Lung (tissue), 12 donors: Measurements from ENCODE around the gene NPIPB6. TPM values are rescaled to one million over a fixed set of nuclear protein-coding genes. Genes with fewer than 3 reads are reported as not detected.

Experiments
- ATAC-seq: fragments of 200-7000 bp; cut with Tn5 transposase; one replicate; pipeline ENCODE4 v1.9.1; 2020; ENCODE audit warnings: moderate number of reproducible peaks; ENCODE audit not compliant: insufficient read depth, low FRiP score
- DNase-seq, 3 donors: peaks; one replicate each; pipeline ENCODE4 v3.0.0-alpha.2; 2013 to 2017
- H3K27ac ChIP-seq, 2 donors: one replicate each; pipeline ENCODE4 v1.5.1; 2013; ENCODE audit warnings: mild to moderate bottlenecking in 2 of 2, moderate library complexity in 2 of 2, control low read depth in 1 of 2, inconsistent platforms in 1 of 2, low read depth in 1 of 2, low read length in 1 of 2
- H3K27me3 ChIP-seq, 3 donors: one replicate each; pipeline ENCODE4 v1.5.1; 2013; ENCODE audit warnings: low read length in 2 of 3; ENCODE audit not compliant: control insufficient read depth in 3 of 3, insufficient read depth in 3 of 3
- H3K36me3 ChIP-seq, 4 donors: one replicate each; pipeline ENCODE4 v1.5.1; 2013; ENCODE audit warnings: low read length in 4 of 4, mild to moderate bottlenecking in 1 of 4, moderate library complexity in 1 of 4; ENCODE audit not compliant: control insufficient read depth in 4 of 4, insufficient read depth in 4 of 4
- H3K4me1 ChIP-seq, 5 donors: one replicate each; pipeline ENCODE4 v1.5.1; 2013; ENCODE audit warnings: low read length in 5 of 5, mild to moderate bottlenecking in 2 of 5, moderate library complexity in 1 of 5; ENCODE audit not compliant: control insufficient read depth in 5 of 5, insufficient read depth in 5 of 5
- H3K4me3 ChIP-seq: one replicate; pipeline ENCODE4 v1.5.1; 2013; ENCODE audit warnings: mild to moderate bottlenecking, control low read depth, moderate library complexity
- H3K9ac ChIP-seq, 2 donors: one replicate each; pipeline ENCODE4 v1.5.1; 2013; ENCODE audit warnings: low read length in 2 of 2, control low read depth in 1 of 2; ENCODE audit not compliant: insufficient read depth in 1 of 2
- H3K9me3 ChIP-seq, 4 donors: one replicate each; pipeline ENCODE4 v1.5.1; 2013; ENCODE audit warnings: low read length in 3 of 4, mild to moderate bottlenecking in 1 of 4, moderate library complexity in 1 of 4; ENCODE audit not compliant: control insufficient read depth in 4 of 4, insufficient read depth in 3 of 4
- WGBS, 2 donors: extraction: QIAGEN DNeasy Blood & Tissue Kit; methylation state at CpG; one replicate each; pipeline ENCODE4 v1.1.7; 2013; 5-methylcytosine and 5-hydroxymethylcytosine counted together
- polyA plus RNA-seq, 2 donors: library from polyadenylated mRNA; stranded (reverse); fragments of 200-250 nt; gene quantifications; one replicate each; pipeline ENCODE4 v1.2.1, GENCODE V29; 2013
- total RNA-seq, 2 donors: library from RNA; depleted of rRNA in 1 of 2; stranded (reverse); fragments of >200 nt in 1 of 2; gene quantifications; one replicate each; pipeline ENCODE4 v1.2.1, GENCODE V29; 2014 to 2021
- TF ChIP-seq, protein P1 (sequence below): IDR thresholded peaks from 2 replicates; pipeline ENCODE4 v1.5.1; 2012; ENCODE audit warnings: mild to moderate bottlenecking; ENCODE audit errors: control extremely low read depth, extremely low read depth
- donor health status: control.
- donor health status: control.
- donor health status: Bipolar disorder and iron deficiency.
- donor health status: healthy.
- donor health status: DM: yes; HTN: yes; CAD: no.

NPIPB6 gene
- total and polyA plus RNA-seq, 4 donors = 0.14 to 6.1 (median 1.4) TPM

DNA sequence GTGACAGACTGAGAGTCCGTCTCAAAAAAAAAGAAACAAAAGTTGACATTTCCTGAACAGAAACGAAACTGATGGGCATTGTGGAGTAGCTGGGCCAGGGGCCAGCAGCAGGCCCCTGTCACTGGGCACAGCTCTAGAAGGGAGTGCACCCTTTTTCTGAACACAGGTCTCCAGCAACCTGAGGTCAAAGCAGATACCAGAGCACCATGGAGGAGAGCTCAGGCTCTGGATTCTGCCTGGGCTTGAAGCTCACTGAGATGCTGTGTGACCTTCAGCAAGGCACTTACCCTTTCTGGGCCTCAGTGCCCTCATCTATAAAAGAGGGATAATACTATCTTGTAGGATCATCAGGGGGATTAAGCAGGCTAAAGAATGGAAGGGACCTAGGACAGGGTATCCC, 66.0 kb downstream of the NPIPB6 start:
- TF ChIP-seq, protein P1, sequence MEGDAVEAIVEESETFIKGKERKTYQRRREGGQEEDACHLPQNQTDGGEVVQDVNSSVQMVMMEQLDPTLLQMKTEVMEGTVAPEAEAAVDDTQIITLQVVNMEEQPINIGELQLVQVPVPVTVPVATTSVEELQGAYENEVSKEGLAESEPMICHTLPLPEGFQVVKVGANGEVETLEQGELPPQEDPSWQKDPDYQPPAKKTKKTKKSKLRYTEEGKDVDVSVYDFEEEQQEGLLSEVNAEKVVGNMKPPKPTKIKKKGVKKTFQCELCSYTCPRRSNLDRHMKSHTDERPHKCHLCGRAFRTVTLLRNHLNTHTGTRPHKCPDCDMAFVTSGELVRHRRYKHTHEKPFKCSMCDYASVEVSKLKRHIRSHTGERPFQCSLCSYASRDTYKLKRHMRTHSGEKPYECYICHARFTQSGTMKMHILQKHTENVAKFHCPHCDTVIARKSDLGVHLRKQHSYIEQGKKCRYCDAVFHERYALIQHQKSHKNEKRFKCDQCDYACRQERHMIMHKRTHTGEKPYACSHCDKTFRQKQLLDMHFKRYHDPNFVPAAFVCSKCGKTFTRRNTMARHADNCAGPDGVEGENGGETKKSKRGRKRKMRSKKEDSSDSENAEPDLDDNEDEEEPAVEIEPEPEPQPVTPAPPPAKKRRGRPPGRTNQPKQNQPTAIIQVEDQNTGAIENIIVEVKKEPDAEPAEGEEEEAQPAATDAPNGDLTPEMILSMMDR = no peak
- Histone ChIP-seq H3K9ac (no peak overlapping the region), H3K36me3 (no peaks in the 10 kb centered on the region), H3K9me3 (no peaks in the 10 kb centered on the region), H3K4me1 (peaks cover 0 to 10% (median 6%) of the 10 kb centered on the region in 5 donors), H3K4me3 (no peak overlapping the region), H3K27ac (no peak overlapping the region), H3K27me3 (peaks cover 0 to 3% (median 0%) of the 10 kb centered on the region in 3 donors)
- DNase-seq (no peak), ATAC-seq (no peak)
- 18 to 30% methylated on average over 2 of the region's 2 CpGs for WGBS, 2 donors

DNA sequence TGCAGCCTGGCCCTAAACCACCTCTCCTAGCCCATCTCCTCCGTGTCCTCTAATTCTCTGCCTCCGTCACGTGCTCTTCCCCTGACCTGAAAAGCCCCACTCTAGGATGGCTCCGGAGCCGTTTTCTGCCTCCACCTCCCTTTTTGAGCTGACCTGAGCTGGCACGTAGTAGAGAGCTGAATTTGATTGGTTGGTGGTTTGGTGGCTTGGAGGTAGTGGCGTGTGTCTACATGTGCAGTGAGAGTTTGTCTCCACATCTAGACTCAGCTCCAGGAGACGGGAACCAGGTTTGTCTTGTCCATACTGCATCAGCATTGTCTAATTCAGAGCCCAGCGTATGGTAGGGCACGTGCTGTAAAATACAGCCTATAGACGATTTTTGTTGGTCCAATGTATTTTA, 68.0 kb downstream of the NPIPB6 start:
- no peak for DNase-seq
- TF ChIP-seq, protein P1 = no peak
- no peak overlapping the region for H3K9ac ChIP-seq
- H3K4me1 ChIP-seq = peaks cover 0 to 10% (median 6%) of the 10 kb centered on the region in 5 donors
- no peaks in the 10 kb centered on the region for H3K9me3 ChIP-seq
- peaks cover 0 to 3% (median 0%) of the 10 kb centered on the region in 3 donors for H3K27me3 ChIP-seq
- no peak overlapping the region for H3K4me3 ChIP-seq
- H3K36me3 ChIP-seq = no peaks in the 10 kb centered on the region
- 87 to 89% methylated on average over 11 of the region's 11 CpGs for WGBS, 2 donors
- ATAC-seq = no peak
- H3K27ac ChIP-seq = no peak overlapping the region

DNA sequence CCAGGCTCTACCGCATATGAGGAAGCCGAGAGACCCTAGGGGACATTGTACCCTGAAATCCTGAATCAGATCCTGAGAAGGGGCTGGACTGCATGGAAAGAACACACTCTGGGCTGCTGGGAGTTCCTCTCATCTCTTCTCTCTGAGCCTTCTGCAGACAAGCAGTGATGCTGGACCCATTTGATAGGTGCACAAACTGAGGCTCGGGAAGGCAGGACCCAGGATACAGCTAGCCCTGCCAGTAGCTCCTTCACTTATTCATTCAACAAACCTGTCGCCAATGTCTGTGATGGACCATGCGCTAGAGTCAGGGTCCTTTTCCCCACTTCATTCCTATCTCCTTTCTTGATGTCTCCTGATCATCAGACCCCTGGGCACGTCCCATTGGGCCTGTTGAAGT, 69.1 kb downstream of the NPIPB6 start:
- Histone ChIP-seq H3K4me3 (no peak overlapping the region), H3K27me3 (peaks cover 0 to 3% (median 0%) of the 10 kb centered on the region in 3 donors), H3K27ac (no peak overlapping the region), H3K36me3 (no peaks in the 10 kb centered on the region), H3K9ac (peak overlapping the region in 1 of 2 donors; percentile 33), H3K9me3 (no peaks in the 10 kb centered on the region), H3K4me1 (peaks cover 0 to 10% (median 6%) of the 10 kb centered on the region in 5 donors)
- TF ChIP-seq, protein P1 = no peak
- DNase-seq (no peak), ATAC-seq (no peak)
- 87% methylated on average over 6 of the region's 6 CpGs for WGBS, 2 donors

DNA sequence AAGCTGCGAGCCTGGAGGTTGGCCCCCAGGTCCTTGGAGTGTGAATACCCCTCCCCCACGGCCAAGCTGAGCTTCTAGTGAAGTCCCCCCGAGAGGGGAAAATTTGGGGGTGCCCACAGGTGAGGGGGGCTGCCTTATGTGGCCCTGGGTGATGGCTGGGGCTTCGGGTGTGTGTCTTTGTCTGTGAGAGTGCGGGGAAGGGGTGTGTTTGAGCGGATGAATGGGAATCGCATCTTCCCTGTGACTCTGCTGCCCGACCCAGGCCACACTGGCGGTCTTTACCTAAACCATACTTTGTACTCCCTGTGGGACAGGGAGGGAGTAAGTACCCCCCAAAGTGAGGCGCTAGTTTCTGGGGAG, 69.7 kb downstream of the NPIPB6 start:
- no peak for DNase-seq
- H3K27me3 ChIP-seq = peaks cover 0 to 3% (median 0%) of the 10 kb centered on the region in 3 donors
- H3K9ac ChIP-seq = no peak overlapping the region
- TF ChIP-seq, protein P1 = no peak
- no peaks in the 10 kb centered on the region for H3K9me3 ChIP-seq
- H3K4me3 ChIP-seq = no peak overlapping the region
- peaks cover 0 to 10% (median 6%) of the 10 kb centered on the region in 5 donors for H3K4me1 ChIP-seq
- no peaks in the 10 kb centered on the region for H3K36me3 ChIP-seq
- ATAC-seq = no peak
- no peak overlapping the region for H3K27ac ChIP-seq
- WGBS, 2 donors = 47% methylated on average over 10 of the region's 10 CpGs
